ENCODE data around the gene GDPD4.

The GDPD4 gene

DNA sequence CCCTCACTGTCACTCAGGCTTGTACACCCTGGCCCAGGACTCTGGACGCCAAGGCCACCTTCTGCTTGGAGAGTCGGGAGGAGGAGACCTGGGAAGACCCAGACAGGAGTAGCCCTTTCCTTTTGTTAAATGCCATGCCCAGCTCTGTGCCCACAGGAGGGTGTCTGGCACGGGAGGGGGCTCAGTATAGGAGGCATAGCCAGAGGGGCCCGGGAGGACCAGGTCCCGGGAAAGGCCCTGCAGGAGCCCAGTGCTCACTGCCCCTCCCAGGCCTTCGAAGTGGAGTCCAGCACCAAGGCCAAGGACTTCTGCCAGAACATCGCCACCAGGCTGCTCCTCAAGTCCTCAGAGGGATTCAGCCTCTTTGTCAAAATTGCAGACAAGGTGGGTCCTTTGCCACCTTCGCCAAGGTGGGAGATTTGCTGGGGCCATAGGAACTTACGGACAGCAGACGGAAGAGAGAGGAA lies 94.4 kb downstream of the GDPD4 start:
- no peaks in the 10 kb centered on the region for H3K27me3 ChIP-seq (ENCODE audit: insufficient read depth, poor library complexity, severe bottlenecking)
- TF ChIP-seq CTCF (IDR thresholded peaks at IDR 0.05; ENCODE audit: poor library complexity, severe bottlenecking), result no peak
- H3K9me3 ChIP-seq (ENCODE audit: severe bottlenecking), result no peaks in the 10 kb centered on the region
- no peak overlapping the region for H3K27ac ChIP-seq (ENCODE audit: poor library complexity, severe bottlenecking)
- no peak overlapping the region for H3K4me3 ChIP-seq (ENCODE audit: severe bottlenecking)
- no peak for ATAC-seq (ENCODE audit: low read depth)
- no peaks in the 10 kb centered on the region for H3K36me3 ChIP-seq (ENCODE audit: low read depth)
- no peaks in the 10 kb centered on the region for H3K4me1 ChIP-seq (ENCODE audit: insufficient read depth, poor library complexity, severe bottlenecking)
- DNase-seq (ENCODE audit: low spot score), result no peak

- Histone ChIP-seq H3K27me3 (ENCODE audit: insufficient read depth, poor library complexity, severe bottlenecking) (no peaks in the 10 kb centered on the region), H3K4me1 (ENCODE audit: insufficient read depth, poor library complexity, severe bottlenecking) (no peaks in the 10 kb centered on the region), H3K27ac (ENCODE audit: poor library complexity, severe bottlenecking) (no peak overlapping the region), H3K9me3 (ENCODE audit: severe bottlenecking) (no peaks in the 10 kb centered on the region), H3K4me3 (ENCODE audit: severe bottlenecking) (no peak overlapping the region), H3K36me3 (ENCODE audit: low read depth) (no peaks in the 10 kb centered on the region)
- no peak for DNase-seq (ENCODE audit: low spot score)
- ATAC-seq (ENCODE audit: low read depth), result no peak
- TF ChIP-seq CTCF (IDR thresholded peaks at IDR 0.05; ENCODE audit: poor library complexity, severe bottlenecking), result no peak
These were observed 95.0 kb downstream of the GDPD4 start for GRCh38 chr11:77206264-77207018.

GRCh38 chr11:77205467-77206263 lies 95.8 kb downstream of the GDPD4 start:
- Histone ChIP-seq H3K4me3 (ENCODE audit: severe bottlenecking) (no peak overlapping the region), H3K27ac (ENCODE audit: poor library complexity, severe bottlenecking) (no peak overlapping the region), H3K9me3 (ENCODE audit: severe bottlenecking) (no peaks in the 10 kb centered on the region), H3K4me1 (ENCODE audit: insufficient read depth, poor library complexity, severe bottlenecking) (no peaks in the 10 kb centered on the region), H3K36me3 (ENCODE audit: low read depth) (no peaks in the 10 kb centered on the region), H3K27me3 (ENCODE audit: insufficient read depth, poor library complexity, severe bottlenecking) (no peaks in the 10 kb centered on the region)
- no peak for TF ChIP-seq CTCF (IDR thresholded peaks at IDR 0.05; ENCODE audit: poor library complexity, severe bottlenecking)
- ATAC-seq (ENCODE audit: low read depth) (no peak), DNase-seq (ENCODE audit: low spot score) (no peak)

DNA sequence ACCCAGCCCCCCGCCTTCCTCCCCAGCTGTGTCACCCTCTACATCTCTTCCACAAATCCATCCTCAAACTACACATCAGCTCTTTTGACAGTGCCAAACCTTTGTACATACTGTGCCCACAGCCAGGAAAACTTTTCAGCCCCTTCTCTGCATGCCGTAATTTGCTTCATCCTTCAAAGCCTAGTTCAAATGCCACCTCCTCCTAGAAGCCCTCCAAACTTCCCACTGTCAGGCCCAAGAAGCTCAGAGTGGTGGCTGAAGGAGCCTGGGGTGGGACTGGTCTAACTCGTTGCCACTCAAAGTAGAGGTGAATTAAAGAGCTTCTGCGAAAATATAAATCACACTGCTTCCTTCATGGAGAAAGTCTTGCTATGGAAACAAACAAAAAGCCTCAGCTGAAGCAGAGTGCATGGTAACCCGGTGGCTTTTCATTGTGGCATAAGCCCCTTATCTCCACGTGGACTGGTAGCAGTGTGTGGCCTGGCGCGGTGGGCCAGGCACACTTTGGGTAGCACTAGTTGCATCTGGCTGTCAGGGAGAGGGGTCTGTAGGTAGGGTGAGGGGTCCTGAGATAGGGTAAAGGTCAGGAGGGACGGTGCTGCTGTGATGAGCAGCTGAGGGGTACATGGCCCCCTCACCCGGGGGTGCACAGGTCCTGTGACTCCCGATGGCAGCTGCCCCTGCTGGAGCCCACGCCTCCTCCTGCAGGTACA lies 96.6 kb downstream of the GDPD4 start:
- Histone ChIP-seq H3K4me3 (ENCODE audit: severe bottlenecking) (no peak overlapping the region), H3K27me3 (ENCODE audit: insufficient read depth, poor library complexity, severe bottlenecking) (no peaks in the 10 kb centered on the region), H3K9me3 (ENCODE audit: severe bottlenecking) (no peaks in the 10 kb centered on the region), H3K4me1 (ENCODE audit: insufficient read depth, poor library complexity, severe bottlenecking) (no peaks in the 10 kb centered on the region), H3K36me3 (ENCODE audit: low read depth) (no peaks in the 10 kb centered on the region), H3K27ac (ENCODE audit: poor library complexity, severe bottlenecking) (no peak overlapping the region)
- no peak for TF ChIP-seq CTCF (IDR thresholded peaks at IDR 0.05; ENCODE audit: poor library complexity, severe bottlenecking)
- ATAC-seq (ENCODE audit: low read depth), result no peak
- DNase-seq (ENCODE audit: low spot score), result no peak

All from RWPE2 (cell line).